NCI-H460 (cell line): ENCODE results near the gene UBP1. TPM values are rescaled to one million over a fixed set of nuclear protein-coding genes. Genes with fewer than 3 reads are reported as not detected.
"Not testable (repeated sequence)": the region's sequence is repeated elsewhere in the genome, so short reads cannot be mapped to it uniquely, and the experiment has no call there.

ENCODE experiments used
- DNase-seq: peaks from one replicate; pipeline ENCODE4 v3.0.0-alpha.2; 2016; ENCODE audit warnings: low read depth; ENCODE audit errors: extremely low read depth
- small RNA-seq, 2 experiments: library from RNA; depleted of rRNA; stranded (forward); fragments of <200 nt; gene quantifications; one replicate each; pipeline ENCODE3, GENCODE V24; 2014
- total RNA-seq: library from RNA; depleted of rRNA; stranded (reverse); fragments of >200 nt; shearing (Covaris generic); gene quantifications from 2 replicates; pipeline ENCODE4 v1.2.3, GENCODE V29; 2014; rRNA removed

UBP1 gene
- total RNA-seq, 1 experiment from 2014 or later = 36.5 TPM

- no peak for DNase-seq
Measured at GRCh38 chr3:33339758-33340157, 100.4 kb downstream of the UBP1 start.

GRCh38 chr3:33338936-33339465 lies 101.2 kb downstream of the UBP1 start:
- DNase-seq = not testable (repeated sequence)

Small RNAs within 50 kb of the gene (small RNA-seq; reads per million reads assigned to genes)
- gene RNU7-110P = 0 reads per million in 2 experiments

Other genes starting within 250 kb of the UBP1 start
- 1.7 and 2.0 TPM in 2 replicates for gene SUSD5, start 221.6 kb downstream of the UBP1 start, total RNA-seq
- gene FBXL2, start 163.0 kb downstream of the UBP1 start, total RNA-seq = 4.6 and 7.3 TPM in 2 replicates